Panc1 (cell line): ENCODE measurements around the gene RAPGEF5.

Source experiments
- CTCF ChIP-seq: fragments of 450-650 bp; IDR thresholded peaks from 2 replicates; pipeline ENCODE4 v1.5.1; 2017; ENCODE audit warnings: mild to moderate bottlenecking
- TCF7L2 ChIP-seq: IDR thresholded peaks from 2 replicates; pipeline ENCODE4 v1.6.1; 2011; ENCODE audit warnings: mild to moderate bottlenecking, low read depth, low read length, inconsistent platforms

DNA sequence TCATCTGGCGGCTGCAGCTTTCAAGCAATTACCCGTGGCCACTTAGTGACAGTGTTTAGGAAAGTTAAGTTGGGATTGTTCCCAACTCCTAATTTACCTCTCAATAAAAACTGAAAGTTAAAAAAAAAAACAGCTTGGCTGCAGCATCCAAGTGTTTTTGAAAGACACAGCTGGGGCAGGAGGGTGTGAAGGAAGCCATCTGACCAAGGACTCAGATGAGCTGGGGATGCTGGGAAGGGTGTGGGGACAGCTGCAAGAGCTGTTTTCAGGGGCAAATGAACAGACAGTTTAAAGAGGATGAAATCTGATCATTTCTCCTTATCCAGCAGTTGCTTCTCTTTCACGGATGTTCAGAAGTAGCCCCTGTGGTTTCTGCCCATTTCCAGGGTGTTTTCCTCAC, 282.1 kb downstream of the RAPGEF5 start:
- TF ChIP-seq TCF7L2 (no peak), CTCF (no peak)
